Panc1 (cell line): ENCODE measurements around the gene FIGN. TPM values are rescaled to one million over a fixed set of nuclear protein-coding genes. Genes with fewer than 3 reads are reported as not detected.

ENCODE experiments used
- ATAC-seq: fragments of 200-7000 bp; cut with Tn5 transposase; 2 replicates; pipeline ENCODE4 v1.9.1; 2020; ENCODE audit warnings: mild to moderate bottlenecking, moderate library complexity
- BruUV-seq: library from RNA; stranded (reverse); fragments of 400-500 nt; replicated peaks from 2 replicates; lab custom pipeline; 2021; lab: Mats Ljungman, UMichigan
- CTCF ChIA-PET: fragments of 300-600 bp; sonication (Branson Sonifier 250); formaldehyde crosslinking; loops from one replicate; lab custom pipeline; 2022; ENCODE audit warnings: antibody characterized with exemption; lab: Charles Lee
- POLR2A ChIA-PET: fragments of 300-600 bp; sonication (Branson Sonifier 250); formaldehyde crosslinking; loops from one replicate; lab custom pipeline; 2022; ENCODE audit warnings: antibody characterized with exemption; lab: Charles Lee
- DNase-seq: peaks from one replicate; pipeline ENCODE4 v3.0.0-alpha.2; 2010; ENCODE audit warnings: low read depth, low spot score
- H3K27ac ChIP-seq: 2 replicates; pipeline ENCODE4 v1.5.1; 2011; ENCODE audit warnings: mild to moderate bottlenecking, low read length, inconsistent platforms
- H3K27me3 ChIP-seq: fragments of 200-500 bp; sonication (Bioruptor generic); 2 replicates; pipeline ENCODE4 v1.6.0; 2014; ENCODE audit warnings: low read length, inconsistent platforms; ENCODE audit not compliant: control insufficient read depth, insufficient read depth
- H3K36me3 ChIP-seq: fragments of 200-500 bp; sonication (Bioruptor generic); 2 replicates; pipeline ENCODE4 v1.5.1; 2014; ENCODE audit warnings: inconsistent platforms, mild to moderate bottlenecking, low read length, moderate library complexity; ENCODE audit not compliant: control insufficient read depth, insufficient read depth
- H3K4me1 ChIP-seq: 2 replicates; pipeline ENCODE4 v1.5.1; 2011; ENCODE audit warnings: inconsistent platforms, mild to moderate bottlenecking, low read length, moderate library complexity; ENCODE audit not compliant: control insufficient read depth, insufficient read depth
- H3K4me3 ChIP-seq, 2 experiments: 2 replicates each; pipeline ENCODE4 v1.5.1; 2011 to 2012; ENCODE audit warnings: low read depth in 2 of 2, low read length in 2 of 2, mild to moderate bottlenecking in 2 of 2, inconsistent platforms in 1 of 2, moderate library complexity in 1 of 2
- H3K9me3 ChIP-seq: fragments of 200-500 bp; sonication (Bioruptor generic); 2 replicates; pipeline ENCODE4 v1.5.1; 2014; ENCODE audit warnings: low read depth, mild to moderate bottlenecking, inconsistent platforms, low read length, moderate library complexity; ENCODE audit not compliant: control insufficient read depth, insufficient read depth
- CTCF ChIP-seq: fragments of 450-650 bp; IDR thresholded peaks from 2 replicates; pipeline ENCODE4 v1.5.1; 2017; ENCODE audit warnings: mild to moderate bottlenecking
- POLR2AphosphoS5 ChIP-seq: IDR thresholded peaks from 2 replicates; pipeline ENCODE4 v1.6.1; 2012; ENCODE audit warnings: mild to moderate bottlenecking, low read depth, low read length, moderate library complexity
- REST ChIP-seq, 2 experiments: IDR thresholded peaks; 2 replicates each; pipeline ENCODE4 v1.6.1; 2011 to 2012; ENCODE audit warnings: low read depth in 2 of 2, control low read depth in 1 of 2, low read length in 1 of 2, mild to moderate bottlenecking in 1 of 2, moderate library complexity in 1 of 2; ENCODE audit not compliant: insufficient read depth in 1 of 2
- SIN3A ChIP-seq: IDR thresholded peaks from 2 replicates; pipeline ENCODE4 v1.6.1; 2012; ENCODE audit warnings: low read depth, mild to moderate bottlenecking, low read length, moderate library complexity, borderline replicate concordance; ENCODE audit not compliant: insufficient read depth
- TCF7L2 ChIP-seq: IDR thresholded peaks from 2 replicates; pipeline ENCODE4 v1.6.1; 2011; ENCODE audit warnings: mild to moderate bottlenecking, low read depth, low read length, inconsistent platforms
- in situ Hi-C: cut with HindIII; loops from 2 replicates; pipeline ENCODE4 v1.10.0; 2016; ENCODE audit warnings: low sequenced_read_pairs, low pct_unique_long_range_greater_than_20kb
- intact Hi-C: fragments of 100-400 bp; cut with micrococcal nuclease; formaldehyde crosslinking; loops from one replicate; pipeline ENCODE4 v1.10.0; 2022; ENCODE audit not compliant: unreplicated experiment
- total RNA-seq: library from RNA; stranded (reverse); gene quantifications from one replicate; pipeline ENCODE4 v1.2.1, GENCODE V29; 2021; ENCODE audit not compliant: unreplicated experiment

The FIGN gene
- total RNA-seq, 1 experiment from 2014 or later, result 19.5 TPM

- TF ChIP-seq TCF7L2, result no peak
- no peak for TF ChIP-seq SIN3A
- no peak for TF ChIP-seq CTCF
- no peak for TF ChIP-seq POLR2AphosphoS5
- no peak for TF ChIP-seq REST (IDR thresholded peaks at IDR 0.05; ENCODE audit: insufficient read depth in 1 of 2, low read depth in 2 of 2, low read length in 1 of 2)
- DNase-seq (no peak), ATAC-seq (no peak)
- in situ Hi-C loops (no loop called here), intact Hi-C loops (no loop called here)
- peaks cover 18% of the 10 kb centered on the region for H3K4me1 ChIP-seq
- no peaks in the 10 kb centered on the region for H3K36me3 ChIP-seq
- CTCF ChIA-PET, result interaction anchor here (0.7 kb wide), 1 partner anchor 45 kb away, joined by 3 read pairs; no protein-coding TSS in a partner anchor
- H3K4me3 ChIP-seq, result no peak overlapping the region
- H3K27me3 ChIP-seq, result no peaks in the 10 kb centered on the region
- no peaks in the 10 kb centered on the region for H3K9me3 ChIP-seq
- POLR2A ChIA-PET, result no interaction called here
- H3K27ac ChIP-seq, result peak overlapping the region; percentile 31; the same call in 1 of the 2 replicates
- no TSS peak for BruUV-seq
Observed at GRCh38 chr2:163664610-163665009, 71.2 kb downstream of the FIGN start.

- in situ Hi-C loops, result no loop called here
- intact Hi-C loops, result no loop called here
- TF ChIP-seq POLR2AphosphoS5 (no peak), REST (IDR thresholded peaks at IDR 0.05; ENCODE audit: insufficient read depth in 1 of 2, low read depth in 2 of 2, low read length in 1 of 2) (no peak), SIN3A (no peak), TCF7L2 (no peak), CTCF (no peak)
- DNase-seq, result no peak
- H3K36me3 ChIP-seq, result no peaks in the 10 kb centered on the region
- no TSS peak for BruUV-seq
- H3K27me3 ChIP-seq, result no peaks in the 10 kb centered on the region
- peaks cover 10% of the 10 kb centered on the region for H3K4me1 ChIP-seq
- no peak for ATAC-seq
- POLR2A ChIA-PET, result no interaction called here
- CTCF ChIA-PET, result no interaction called here
- no peaks in the 10 kb centered on the region for H3K9me3 ChIP-seq
- no peak overlapping the region for H3K27ac ChIP-seq
- no peak overlapping the region for H3K4me3 ChIP-seq
Observed at GRCh38 chr2:163662141-163662780, 73.5 kb downstream of the FIGN start.
